Daoy (cell line): ENCODE results near the gene ADAMTS19. TPM values are rescaled to one million over a fixed set of nuclear protein-coding genes. Genes with fewer than 3 reads are reported as not detected.
"Not testable (repeated sequence)": the region's sequence is repeated elsewhere in the genome, so short reads cannot be mapped to it uniquely, and the experiment has no call there.

Source experiments
- DNase-seq: peaks from one replicate; pipeline ENCODE4 v3.0.0-alpha.2; 2015; ENCODE audit warnings: low read depth
- total RNA-seq: library from RNA; depleted of rRNA; stranded (reverse); fragments of >200 nt; shearing (Covaris generic); gene quantifications from 2 replicates; pipeline ENCODE4 v1.2.3, GENCODE V29; 2014

Gene ADAMTS19
- total RNA-seq, 1 experiment from 2014 or later = not detected

GRCh38 chr5:129476751-129477150 is 16.7 kb downstream of the ADAMTS19 start:
- no peak for DNase-seq

GRCh38 chr5:129477532-129477931 is 17.4 kb downstream of the ADAMTS19 start:
- DNase-seq = no peak

- no peak for DNase-seq
These were observed 21.1 kb downstream of the ADAMTS19 start for GRCh38 chr5:129481161-129481560.

- no peak for DNase-seq
These were observed 36.3 kb downstream of the ADAMTS19 start for GRCh38 chr5:129496421-129496820.

- DNase-seq = no peak
These were observed 36.9 kb downstream of the ADAMTS19 start for GRCh38 chr5:129496864-129497595.

- DNase-seq = no peak
These were observed 39.2 kb downstream of the ADAMTS19 start for GRCh38 chr5:129499208-129499852.

GRCh38 chr5:129500101-129500500 is 40.0 kb downstream of the ADAMTS19 start:
- no peak for DNase-seq

- DNase-seq = no peak
These were observed 46.0 kb downstream of the ADAMTS19 start for GRCh38 chr5:129506086-129506485.

GRCh38 chr5:129506950-129507349 is 46.9 kb downstream of the ADAMTS19 start:
- no peak for DNase-seq

GRCh38 chr5:129507527-129507926 is 47.4 kb downstream of the ADAMTS19 start:
- DNase-seq = no peak

- DNase-seq = no peak
These were observed 48.5 kb downstream of the ADAMTS19 start for GRCh38 chr5:129508606-129509005.

GRCh38 chr5:129509363-129509975 is 49.4 kb downstream of the ADAMTS19 start:
- DNase-seq = no peak

- DNase-seq = no peak
These were observed 51.2 kb downstream of the ADAMTS19 start for GRCh38 chr5:129511291-129511690.

GRCh38 chr5:129541051-129541450 is 81.0 kb downstream of the ADAMTS19 start:
- no peak for DNase-seq

- no peak for DNase-seq
These were observed 81.7 kb downstream of the ADAMTS19 start for GRCh38 chr5:129541648-129542251.

GRCh38 chr5:129547137-129547536 is 87.0 kb downstream of the ADAMTS19 start:
- DNase-seq = no peak

- DNase-seq = no peak
These were observed 94.2 kb downstream of the ADAMTS19 start for GRCh38 chr5:129554134-129554904.

GRCh38 chr5:129563585-129563984 is 103.5 kb downstream of the ADAMTS19 start:
- DNase-seq = no peak

GRCh38 chr5:129569295-129569694 is 109.2 kb downstream of the ADAMTS19 start:
- DNase-seq = no peak

GRCh38 chr5:129572060-129572459 is 112.0 kb downstream of the ADAMTS19 start:
- DNase-seq = no peak

- DNase-seq = not testable (repeated sequence)
These were observed 124.4 kb downstream of the ADAMTS19 start for GRCh38 chr5:129584496-129584895.
